GM23338 (cell line): Measurements from ENCODE around the gene RABGAP1L. TPM values are rescaled to one million over a fixed set of nuclear protein-coding genes. Genes with fewer than 3 reads are reported as not detected.
A peak's percentile ranks its signal among the peaks of the same experiment; 100 is the strongest.

Source experiments
- ATAC-seq: fragments of 200-7000 bp; cut with Tn5 transposase; 3 replicates; pipeline ENCODE4 v1.9.1; 2020
- DNase-seq: peaks from one replicate; pipeline ENCODE4 v3.0.0-alpha.2; 2015; ENCODE audit warnings: low spot score
- H2AFZ ChIP-seq: fragments of 200-600 bp; sonication (generic); 2 replicates; pipeline ENCODE4 v1.8.0; 2016; ENCODE audit warnings: antibody characterized with exemption, mild to moderate bottlenecking, moderate library complexity
- H3F3A ChIP-seq: fragments of 200-600 bp; sonication (generic); replicated peaks from 2 replicates; pipeline ENCODE4 v1.8.0; 2017; ENCODE audit warnings: antibody characterized with exemption, mixed run types, low read depth
- H3K27ac ChIP-seq: fragments of 200-600 bp; sonication (generic); 2 replicates; pipeline ENCODE4 v1.6.1; 2016; ENCODE audit warnings: low read depth
- H3K27me3 ChIP-seq: fragments of 200-600 bp; sonication (generic); 2 replicates; pipeline ENCODE4 v1.8.0; 2016; ENCODE audit warnings: mild to moderate bottlenecking, mixed run types, moderate library complexity; ENCODE audit not compliant: insufficient read depth
- H3K36me3 ChIP-seq: fragments of 200-600 bp; sonication (generic); 2 replicates; pipeline ENCODE4 v1.8.0; 2016; ENCODE audit warnings: mild to moderate bottlenecking; ENCODE audit not compliant: insufficient read depth
- H3K4me1 ChIP-seq: fragments of 200-600 bp; sonication (generic); 2 replicates; pipeline ENCODE4 v1.8.0; 2016; ENCODE audit warnings: mild to moderate bottlenecking, moderate library complexity; ENCODE audit not compliant: insufficient read depth
- H3K4me2 ChIP-seq: fragments of 200-600 bp; sonication (generic); 2 replicates; pipeline ENCODE4 v1.7.1; 2017; ENCODE audit warnings: mixed run types
- H3K4me3 ChIP-seq: fragments of 200-600 bp; sonication (generic); 2 replicates; pipeline ENCODE4 v1.6.1; 2016; ENCODE audit warnings: mixed run types
- H3K79me2 ChIP-seq: fragments of 200-600 bp; sonication (generic); replicated peaks from 2 replicates; pipeline ENCODE4 v1.8.0; 2017; ENCODE audit warnings: mild to moderate bottlenecking; ENCODE audit not compliant: insufficient read depth
- H3K9me2 ChIP-seq: fragments of 200-600 bp; sonication (generic); 2 replicates; pipeline ENCODE4 v1.8.0; 2017; ENCODE audit not compliant: insufficient read depth
- H4K20me1 ChIP-seq: fragments of 200-600 bp; sonication (generic); replicated peaks from 2 replicates; pipeline ENCODE4 v1.8.0; 2017; ENCODE audit warnings: mild to moderate bottlenecking; ENCODE audit not compliant: insufficient read depth
- H3K27ac Mint-ChIP-seq: 2 replicates; pipeline ENCODE4 v1.8.0; 2020; ENCODE audit warnings: inconsistent platforms, mild to moderate bottlenecking, moderate library complexity, mixed read lengths
- H3K27me3 Mint-ChIP-seq: 3 replicates; pipeline ENCODE4 v1.8.0; 2022; ENCODE audit warnings: low read depth, mild to moderate bottlenecking, moderate library complexity, mixed read lengths, inconsistent platforms; ENCODE audit not compliant: insufficient read depth, poor library complexity
- H3K36me3 Mint-ChIP-seq: 3 replicates; pipeline ENCODE4 v1.8.0; 2021; ENCODE audit warnings: low read depth, mild to moderate bottlenecking, inconsistent platforms, moderate library complexity, mixed read lengths
- H3K4me1 Mint-ChIP-seq: 3 replicates; pipeline ENCODE4 v1.8.0; 2020; ENCODE audit warnings: mild to moderate bottlenecking, inconsistent platforms, mixed read lengths
- H3K4me3 Mint-ChIP-seq: 3 replicates; pipeline ENCODE4 v1.8.0; 2021; ENCODE audit warnings: moderate library complexity, mild to moderate bottlenecking, inconsistent platforms, mixed read lengths
- H3K9me3 Mint-ChIP-seq: 3 replicates; pipeline ENCODE4 v1.8.0; 2020; ENCODE audit warnings: moderate library complexity, mild to moderate bottlenecking, inconsistent platforms, mixed read lengths
- EZH2 ChIP-seq: fragments of 200-600 bp; sonication (generic); IDR thresholded peaks from one replicate; pipeline ENCODE4 v1.8.0; 2017; ENCODE audit warnings: antibody characterized with exemption, mild to moderate bottlenecking, low read depth; ENCODE audit not compliant: unreplicated experiment
- JUNB ChIP-seq: IDR thresholded peaks from one replicate; pipeline ENCODE4 v1.6.1; 2016; ENCODE audit warnings: antibody characterized with exemption; ENCODE audit not compliant: unreplicated experiment
- NANOG ChIP-seq: IDR thresholded peaks from 2 replicates; pipeline ENCODE4 v1.6.1; 2016; ENCODE audit warnings: antibody characterized with exemption, borderline replicate concordance
- POLR2AphosphoS5 ChIP-seq: IDR thresholded peaks from 2 replicates; pipeline ENCODE4 v1.6.1; 2016; ENCODE audit warnings: antibody characterized with exemption, low read depth
- REST ChIP-seq: IDR thresholded peaks from one replicate; pipeline ENCODE4 v1.6.1; 2018; ENCODE audit warnings: antibody characterized with exemption; ENCODE audit not compliant: unreplicated experiment
- STAT1 ChIP-seq: IDR thresholded peaks from one replicate; pipeline ENCODE4 v1.6.1; 2016; ENCODE audit warnings: antibody characterized with exemption; ENCODE audit not compliant: unreplicated experiment
- ZNF114 ChIP-seq: fragments of 250-450 bp; sonication (Bioruptor Pico); IDR thresholded peaks from 2 replicates; pipeline ENCODE4 v1.5.0; 2020; ENCODE audit warnings: mild to moderate bottlenecking, moderate library complexity
- ZNF331 ChIP-seq: fragments of 250-450 bp; sonication (Bioruptor Pico); IDR thresholded peaks from 2 replicates; pipeline ENCODE4 v1.5.0; 2020; ENCODE audit warnings: low read depth, mild to moderate bottlenecking, moderate library complexity
- ZNF462 ChIP-seq: fragments of 250-450 bp; sonication (Bioruptor Pico); IDR thresholded peaks from 2 replicates; pipeline ENCODE4 v1.5.0; 2020; ENCODE audit warnings: mild to moderate bottlenecking, moderate library complexity
- polyA plus RNA-seq: library from polyadenylated mRNA; unstranded; fragments of >200 nt; fragmentation: Nextera tagmentation; extraction: Ambion mirVana; gene quantifications from 2 replicates; pipeline ENCODE4 v1.2.1, GENCODE V29; 2016
- total RNA-seq: library from RNA; depleted of rRNA; stranded (reverse); fragments of >200 nt; shearing (Covaris generic); gene quantifications from 2 replicates; pipeline ENCODE4 v1.2.3, GENCODE V29; 2014
- TF ChIP-seq, protein P1 (sequence below), 2 experiments: fragments of 200-600 bp in 1 of 2; sonication (generic) in 1 of 2; conservative IDR thresholded peaks; 2 replicates each; pipeline versions ENCODE4 v1.5.1 to v1.6.1; 2016 to 2017; ENCODE audit warnings: antibody characterized with exemption in 2 of 2, low read depth in 2 of 2, mild to moderate bottlenecking in 2 of 2, moderate library complexity in 1 of 2

RABGAP1L gene
- total and polyA plus RNA-seq, 2 experiments from 2014 or later, result 83.2 to 136 TPM

DNA sequence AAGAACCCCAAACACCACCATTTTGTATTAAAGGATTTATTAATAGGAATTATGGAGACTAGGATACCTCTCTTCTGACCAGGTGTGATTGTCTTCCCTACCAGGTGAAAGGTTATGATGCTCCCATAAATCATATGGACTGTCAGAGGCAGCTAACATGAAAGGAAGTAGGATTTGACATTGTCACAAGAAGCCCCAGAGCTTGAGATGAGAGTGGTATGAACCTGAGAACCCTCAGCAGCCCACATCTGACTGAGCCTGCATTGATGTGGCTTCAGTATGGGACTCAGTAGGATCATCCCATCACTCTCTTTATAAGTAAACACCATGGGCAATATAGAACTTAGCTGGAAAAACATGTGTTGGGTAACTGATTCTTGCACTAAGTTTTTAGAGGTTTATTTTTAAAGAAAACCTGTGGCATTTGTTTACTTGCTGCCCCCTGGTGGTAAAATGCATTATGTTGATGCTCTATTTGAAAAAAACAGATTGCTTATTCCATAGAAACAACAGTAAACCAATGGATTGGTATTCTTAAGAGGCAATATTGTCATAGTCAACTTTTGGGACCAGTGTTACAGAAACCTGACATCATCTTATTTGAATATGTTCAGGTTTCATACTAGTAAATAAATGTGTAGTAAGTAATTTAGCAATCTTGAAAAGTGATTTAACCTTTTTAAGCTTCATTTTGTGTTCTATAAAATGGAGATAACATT lies 823.8 kb downstream of the RABGAP1L start:
- Mint-ChIP-seq H3K27ac (no peak overlapping the region), H3K4me3 (no peak overlapping the region), H3K27me3 (peaks cover 2% of the 10 kb centered on the region), H3K36me3 (peaks cover 82% of the 10 kb centered on the region), H3K9me3 (no peaks in the 10 kb centered on the region), H3K4me1 (no peaks in the 10 kb centered on the region; the same call in 2 of the 3 replicates)
- Histone ChIP-seq H3K4me2 (no peak overlapping the region), H2AFZ (no peak overlapping the region), H3K27ac (peak overlapping the region; percentile 67; the same call in 1 of the 2 replicates), H3F3A (peaks cover 18% of the 10 kb centered on the region; the same call in 1 of the 2 replicates), H3K79me2 (peaks cover 2% of the 10 kb centered on the region; the same call in 1 of the 2 replicates), H3K27me3 (no peaks in the 10 kb centered on the region), H3K4me3 (no peak overlapping the region), H3K4me1 (no peaks in the 10 kb centered on the region), H3K9me2 (no peaks in the 10 kb centered on the region), H3K36me3 (peaks cover 58% of the 10 kb centered on the region), H4K20me1 (no peaks in the 10 kb centered on the region)
- DNase-seq (peak; percentile 76), ATAC-seq (no peak; the same call in 2 of the 3 replicates)
- no peak for TF ChIP-seq ZNF331
- TF ChIP-seq, protein P1, sequence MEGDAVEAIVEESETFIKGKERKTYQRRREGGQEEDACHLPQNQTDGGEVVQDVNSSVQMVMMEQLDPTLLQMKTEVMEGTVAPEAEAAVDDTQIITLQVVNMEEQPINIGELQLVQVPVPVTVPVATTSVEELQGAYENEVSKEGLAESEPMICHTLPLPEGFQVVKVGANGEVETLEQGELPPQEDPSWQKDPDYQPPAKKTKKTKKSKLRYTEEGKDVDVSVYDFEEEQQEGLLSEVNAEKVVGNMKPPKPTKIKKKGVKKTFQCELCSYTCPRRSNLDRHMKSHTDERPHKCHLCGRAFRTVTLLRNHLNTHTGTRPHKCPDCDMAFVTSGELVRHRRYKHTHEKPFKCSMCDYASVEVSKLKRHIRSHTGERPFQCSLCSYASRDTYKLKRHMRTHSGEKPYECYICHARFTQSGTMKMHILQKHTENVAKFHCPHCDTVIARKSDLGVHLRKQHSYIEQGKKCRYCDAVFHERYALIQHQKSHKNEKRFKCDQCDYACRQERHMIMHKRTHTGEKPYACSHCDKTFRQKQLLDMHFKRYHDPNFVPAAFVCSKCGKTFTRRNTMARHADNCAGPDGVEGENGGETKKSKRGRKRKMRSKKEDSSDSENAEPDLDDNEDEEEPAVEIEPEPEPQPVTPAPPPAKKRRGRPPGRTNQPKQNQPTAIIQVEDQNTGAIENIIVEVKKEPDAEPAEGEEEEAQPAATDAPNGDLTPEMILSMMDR (conservative IDR thresholded peaks at IDR 0.05; ENCODE audit: low read depth in 2 of 2), result peak; percentile 52 to 87
- no peak for TF ChIP-seq STAT1
- TF ChIP-seq JUNB, result no peak

- ATAC-seq, result no peak
- H3F3A ChIP-seq, result peaks cover 22% of the 10 kb centered on the region; the same call in 1 of the 2 replicates
- H3K27me3 ChIP-seq, result no peaks in the 10 kb centered on the region
- H3K4me3 Mint-ChIP-seq, result no peak overlapping the region
- no peaks in the 10 kb centered on the region for H3K9me3 Mint-ChIP-seq
- H3K36me3 Mint-ChIP-seq, result peaks cover 80% of the 10 kb centered on the region
- H3K27ac ChIP-seq, result peak overlapping the region; percentile 51; the same call in 1 of the 2 replicates
- DNase-seq, result no peak
- H3K4me1 Mint-ChIP-seq, result no peaks in the 10 kb centered on the region; the same call in 2 of the 3 replicates
- H3K79me2 ChIP-seq, result peaks cover 2% of the 10 kb centered on the region; the same call in 1 of the 2 replicates
- H3K36me3 ChIP-seq, result peaks cover 56% of the 10 kb centered on the region
- H3K4me1 ChIP-seq, result no peaks in the 10 kb centered on the region
- H2AFZ ChIP-seq, result no peak overlapping the region
- no peaks in the 10 kb centered on the region for H3K9me2 ChIP-seq
- peaks cover 2% of the 10 kb centered on the region for H3K27me3 Mint-ChIP-seq
- no peak overlapping the region for H3K4me2 ChIP-seq
- H3K27ac Mint-ChIP-seq, result no peak overlapping the region
- H3K4me3 ChIP-seq, result no peak overlapping the region
- H4K20me1 ChIP-seq, result no peaks in the 10 kb centered on the region
- TF ChIP-seq ZNF114 (CRISPR knock-in tag), result no peak
- no peak for TF ChIP-seq STAT1
- TF ChIP-seq EZH2, result no peak
- TF ChIP-seq POLR2AphosphoS5, result no peak
- no peak for TF ChIP-seq REST
- TF ChIP-seq NANOG, result no peak
- TF ChIP-seq ZNF462 (CRISPR knock-in tag), result no peak
These were observed 825.6 kb downstream of the RABGAP1L start for GRCh38 chr1:174984952-174985351.
